ENCODE data around the gene LDAH.

The LDAH gene

GRCh38 chr2:20677301-20678085 lies 145.4 kb downstream of the LDAH start:
- peak overlapping the region; percentile 45 for H3K27ac ChIP-seq
- TF ChIP-seq CTCF (conservative IDR thresholded peaks at IDR 0.05) (peak; percentile 71), ZFX (IDR thresholded peaks at IDR 0.05) (no peak)

GRCh38 chr2:20676353-20677215 lies 146.3 kb downstream of the LDAH start:
- peak overlapping the region; percentile 45 for H3K27ac ChIP-seq
- no peak for TF ChIP-seq ZFX (IDR thresholded peaks at IDR 0.05)
- no peak for TF ChIP-seq CTCF (conservative IDR thresholded peaks at IDR 0.05)

- TF ChIP-seq ZFX (IDR thresholded peaks at IDR 0.05): no peak
- TF ChIP-seq CTCF (conservative IDR thresholded peaks at IDR 0.05): no peak
- no peak overlapping the region for H3K27ac ChIP-seq
Measured at GRCh38 chr2:20675701-20676352, 147.1 kb downstream of the LDAH start.

- TF ChIP-seq CTCF (conservative IDR thresholded peaks at IDR 0.05): no peak
- no peak overlapping the region for H3K27ac ChIP-seq
Measured at GRCh38 chr2:20674974-20675679, 147.8 kb downstream of the LDAH start.

GRCh38 chr2:20674309-20674965 lies 148.5 kb downstream of the LDAH start:
- TF ChIP-seq ZFX (IDR thresholded peaks at IDR 0.05): no peak
- TF ChIP-seq CTCF (conservative IDR thresholded peaks at IDR 0.05): no peak
- no peak overlapping the region for H3K27ac ChIP-seq

GRCh38 chr2:20673686-20674308 lies 149.1 kb downstream of the LDAH start:
- TF ChIP-seq CTCF (conservative IDR thresholded peaks at IDR 0.05) (no peak), ZFX (IDR thresholded peaks at IDR 0.05) (no peak)
- H3K27ac ChIP-seq: no peak overlapping the region
